ENCODE measurements around the gene CYTH1. TPM values are rescaled to one million over a fixed set of nuclear protein-coding genes. Genes with fewer than 3 reads are reported as not detected.
A peak's percentile ranks its signal among the peaks of the same experiment; 100 is the strongest.

CYTH1 gene
- total and polyA plus RNA-seq, 3 donors from 2014 or later, result 40.8 to 47.9 (median 42.2) TPM

DNA sequence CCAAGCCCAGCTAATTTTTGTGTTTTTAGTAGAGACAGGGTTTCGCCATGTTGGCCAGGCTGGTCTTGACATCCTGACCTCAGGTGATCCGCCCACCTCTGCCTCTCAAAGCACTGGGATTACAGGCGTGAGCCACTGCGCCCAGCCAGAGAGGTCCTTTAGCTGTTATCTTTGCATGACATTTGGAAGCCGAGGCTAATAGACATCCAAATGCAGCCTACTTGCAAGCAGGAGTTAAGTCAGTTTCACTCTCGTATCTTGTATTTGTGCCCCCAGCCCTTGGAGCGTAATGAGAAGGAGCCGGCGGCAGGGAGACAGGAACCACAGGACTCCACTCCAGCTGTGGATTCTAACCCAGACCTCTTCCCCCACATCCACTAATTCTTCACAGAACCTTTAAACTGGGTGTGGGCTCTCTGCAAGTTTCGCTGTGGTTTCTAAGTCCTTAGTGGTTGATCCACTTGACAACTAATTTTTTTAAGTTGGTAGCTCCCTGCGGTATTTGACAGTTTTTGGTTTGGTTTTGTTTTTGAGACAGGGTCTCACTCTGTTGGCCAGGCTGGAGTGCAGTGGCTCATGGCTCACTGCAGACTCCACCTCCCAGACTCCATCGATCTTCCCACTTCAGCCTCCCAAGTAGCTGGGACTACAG, 3.1 kb upstream of the CYTH1 start:
- no peak overlapping the region for H3K4me3 ChIP-seq
- no peaks in the 10 kb centered on the region for H3K27me3 ChIP-seq
- 91 to 93% methylated on average over 12 of the region's 12 CpGs for WGBS, 2 donors
- DNase-seq, result no peak
- H3K36me3 ChIP-seq (ENCODE audit: low read depth, missing control alignments), result no peaks in the 10 kb centered on the region
- no peak overlapping the region for H3K27ac ChIP-seq
- TF ChIP-seq, protein P1, sequence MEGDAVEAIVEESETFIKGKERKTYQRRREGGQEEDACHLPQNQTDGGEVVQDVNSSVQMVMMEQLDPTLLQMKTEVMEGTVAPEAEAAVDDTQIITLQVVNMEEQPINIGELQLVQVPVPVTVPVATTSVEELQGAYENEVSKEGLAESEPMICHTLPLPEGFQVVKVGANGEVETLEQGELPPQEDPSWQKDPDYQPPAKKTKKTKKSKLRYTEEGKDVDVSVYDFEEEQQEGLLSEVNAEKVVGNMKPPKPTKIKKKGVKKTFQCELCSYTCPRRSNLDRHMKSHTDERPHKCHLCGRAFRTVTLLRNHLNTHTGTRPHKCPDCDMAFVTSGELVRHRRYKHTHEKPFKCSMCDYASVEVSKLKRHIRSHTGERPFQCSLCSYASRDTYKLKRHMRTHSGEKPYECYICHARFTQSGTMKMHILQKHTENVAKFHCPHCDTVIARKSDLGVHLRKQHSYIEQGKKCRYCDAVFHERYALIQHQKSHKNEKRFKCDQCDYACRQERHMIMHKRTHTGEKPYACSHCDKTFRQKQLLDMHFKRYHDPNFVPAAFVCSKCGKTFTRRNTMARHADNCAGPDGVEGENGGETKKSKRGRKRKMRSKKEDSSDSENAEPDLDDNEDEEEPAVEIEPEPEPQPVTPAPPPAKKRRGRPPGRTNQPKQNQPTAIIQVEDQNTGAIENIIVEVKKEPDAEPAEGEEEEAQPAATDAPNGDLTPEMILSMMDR (IDR thresholded peaks at IDR 0.05), result no peak
- no peak for TF ChIP-seq POLR2A (IDR thresholded peaks at IDR 0.05)
- H3K9me3 ChIP-seq, result no peaks in the 10 kb centered on the region
- peaks cover 14% of the 10 kb centered on the region for H3K4me1 ChIP-seq
- intact Hi-C loops (cut with DNase I; ENCODE audit: low total_unique reads), result no loop called here

DNA sequence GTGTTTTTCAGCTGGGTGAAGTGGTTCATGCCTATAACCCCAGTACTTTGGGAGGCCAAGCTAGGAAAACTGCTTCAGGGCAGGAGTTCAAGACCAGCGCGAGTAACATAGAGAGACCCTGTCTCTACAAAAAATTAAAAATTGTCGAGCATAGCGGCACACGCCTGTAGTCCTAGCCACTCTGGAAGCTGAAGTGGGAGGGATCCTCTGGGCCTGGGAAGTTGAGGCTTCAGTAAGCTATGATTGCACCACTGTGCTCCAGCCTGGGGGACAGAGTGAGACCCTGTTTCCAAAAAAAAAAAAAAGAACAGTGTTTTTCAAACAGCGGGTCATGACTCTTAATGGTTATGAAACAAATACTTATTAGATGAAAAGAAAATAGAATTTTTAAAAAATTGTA, 2.3 kb upstream of the CYTH1 start:
- 92 to 98% methylated on average over 6 of the region's 6 CpGs for WGBS, 2 donors
- no peaks in the 10 kb centered on the region for H3K36me3 ChIP-seq (ENCODE audit: low read depth, missing control alignments)
- peaks cover 18% of the 10 kb centered on the region for H3K4me1 ChIP-seq
- H3K27me3 ChIP-seq, result no peaks in the 10 kb centered on the region
- TF ChIP-seq POLR2A (IDR thresholded peaks at IDR 0.05), result no peak
- TF ChIP-seq, protein P1 (IDR thresholded peaks at IDR 0.05), result no peak
- H3K4me3 ChIP-seq, result no peak overlapping the region
- no peak for DNase-seq
- intact Hi-C loops (cut with DNase I; ENCODE audit: low total_unique reads), result no loop called here
- peak overlapping the region in 1 of 2 donors; percentile 86 for H3K27ac ChIP-seq
- no peaks in the 10 kb centered on the region for H3K9me3 ChIP-seq

DNA sequence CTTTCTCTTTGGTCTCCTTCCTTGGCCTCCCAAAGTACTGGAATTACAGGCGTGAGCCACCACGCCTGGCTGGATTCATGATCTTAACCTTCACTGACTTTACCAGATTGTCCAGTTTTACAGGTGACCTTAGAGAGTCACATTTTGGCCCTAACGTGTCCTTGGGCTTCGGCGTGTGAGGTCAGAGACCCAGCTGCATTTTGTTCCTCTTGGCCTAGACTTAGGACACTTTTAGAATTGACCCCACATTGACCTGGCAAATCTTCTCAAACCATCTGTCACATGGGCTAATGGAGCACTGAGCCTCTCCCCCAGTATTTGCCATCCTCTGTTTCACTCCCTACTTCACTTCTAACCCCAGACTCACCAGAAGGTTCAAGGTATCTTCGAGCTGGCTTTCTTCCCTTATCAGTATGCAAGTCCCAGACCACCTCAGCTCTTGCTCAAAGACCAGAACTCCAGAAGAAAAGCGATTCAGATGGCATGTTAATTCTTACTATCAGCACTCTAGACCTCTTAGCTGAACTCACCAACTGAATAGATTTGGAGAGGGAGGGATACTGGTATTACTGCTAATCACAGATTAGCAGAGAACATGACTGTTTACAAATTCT, 1.7 kb upstream of the CYTH1 start:
- H3K4me3 ChIP-seq, result no peak overlapping the region
- intact Hi-C loops (cut with DNase I; ENCODE audit: low total_unique reads), result no loop called here

DNA sequence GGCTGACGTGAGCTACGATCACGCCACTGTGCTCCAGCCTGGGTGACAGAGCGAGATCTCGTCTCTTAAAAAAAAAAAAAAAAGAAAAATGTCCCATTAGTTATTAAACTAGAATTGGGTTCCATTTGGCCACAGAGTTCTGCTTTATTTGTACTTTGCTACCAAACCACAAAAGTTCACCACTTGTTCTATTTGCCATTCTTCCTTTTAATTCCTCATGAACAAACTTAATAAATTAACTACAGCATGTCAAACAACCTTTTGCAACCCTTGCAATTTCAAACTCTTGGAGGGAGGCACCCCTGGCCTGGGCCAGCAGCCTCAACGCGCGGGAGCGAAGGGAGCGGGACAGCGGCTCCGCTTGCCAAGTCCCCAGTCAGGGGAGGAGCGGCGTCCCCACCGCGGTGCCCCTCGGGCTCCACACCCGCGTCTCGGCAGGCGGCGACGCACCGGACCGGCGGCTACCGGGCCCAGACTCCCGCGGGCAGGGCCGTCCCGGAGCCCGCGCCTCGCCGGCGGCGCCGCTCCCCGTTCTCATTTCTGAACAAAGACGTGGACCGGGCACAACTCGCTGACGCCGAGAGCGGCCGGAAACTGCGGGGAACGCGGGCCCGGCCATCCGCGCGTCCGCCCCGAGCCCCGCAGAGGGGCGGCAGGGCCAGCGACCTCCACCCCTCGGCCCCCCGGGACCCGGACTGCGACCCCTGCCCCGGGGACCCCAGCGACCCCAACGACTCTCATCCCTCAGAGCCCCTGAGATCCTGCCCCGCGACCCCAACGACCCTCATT, 775 bp downstream of the CYTH1 start:
- no peaks in the 10 kb centered on the region for H3K27me3 ChIP-seq
- no peaks in the 10 kb centered on the region for H3K9me3 ChIP-seq
- DNase-seq, result peak; percentile 47
- 4 to 5% methylated on average over 22 to 54 of the region's 68 CpGs for WGBS, 2 donors
- H3K27ac ChIP-seq, result peak overlapping the region; percentile 80 to 92
- no peaks in the 10 kb centered on the region for H3K36me3 ChIP-seq (ENCODE audit: low read depth, missing control alignments)
- peak overlapping the region; percentile 92 to 95 for H3K4me3 ChIP-seq
- TF ChIP-seq, protein P1 (IDR thresholded peaks at IDR 0.05), result no peak
- no peak for TF ChIP-seq POLR2A (IDR thresholded peaks at IDR 0.05)
- H3K4me1 ChIP-seq, result peaks cover 18% of the 10 kb centered on the region
- intact Hi-C loops (cut with DNase I; ENCODE audit: low total_unique reads), result no loop called here

More for the DNA sequence above, 1.7 kb upstream of the CYTH1 start:
- Histone ChIP-seq H3K9me3 (no peaks in the 10 kb centered on the region), H3K27ac (peak overlapping the region; percentile 86 to 95), H3K36me3 (ENCODE audit: low read depth, missing control alignments) (no peaks in the 10 kb centered on the region), H3K27me3 (no peaks in the 10 kb centered on the region), H3K4me1 (peaks cover 18% of the 10 kb centered on the region)
- no peak for DNase-seq
- TF ChIP-seq POLR2A (IDR thresholded peaks at IDR 0.05), result no peak
- TF ChIP-seq, protein P1 (IDR thresholded peaks at IDR 0.05), result no peak
- 59 to 63% methylated on average over 7 of the region's 7 CpGs for WGBS, 2 donors

Measured in testis (tissue), 3 donors.